Measurements from ENCODE around the gene FARS2. TPM values are rescaled to one million over a fixed set of nuclear protein-coding genes. Genes with fewer than 3 reads are reported as not detected.

The FARS2 gene
- polyA plus RNA-seq, 3 donors, result 12.2 to 21.6 (median 17.7) TPM

DNA sequence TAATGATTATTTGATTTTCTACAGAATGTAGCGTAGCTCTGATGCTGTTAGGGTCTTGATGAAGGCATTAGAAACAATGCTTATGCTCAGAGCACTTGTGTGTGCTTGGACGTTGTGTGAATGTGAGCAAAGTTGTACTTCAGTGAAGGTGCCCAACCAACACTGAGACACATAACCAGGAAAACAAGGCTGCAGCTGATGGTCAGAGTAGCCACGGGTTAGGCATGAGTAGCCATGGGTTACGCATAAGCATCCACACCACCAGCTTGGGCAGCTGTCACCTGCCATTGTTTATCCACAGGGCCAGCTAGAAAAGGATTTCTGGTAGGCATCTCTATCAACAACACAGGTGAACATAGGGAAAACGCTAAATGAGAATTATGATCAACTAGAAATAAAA, 418.8 kb downstream of the FARS2 start:
- Histone ChIP-seq H3K4me1 (ENCODE audit: control insufficient read depth in 1 of 2, insufficient read depth in 2 of 2, low read length in 2 of 2) (peaks cover 33 to 48% of the 10 kb centered on the region in 2 donors), H4K20me1 (ENCODE audit: insufficient read depth, low read length) (no peaks in the 10 kb centered on the region), H3K36me3 (replicated peaks in 1 of 2; ENCODE audit: control insufficient read depth in 1 of 2, insufficient read depth in 2 of 2, low read length in 2 of 2) (no peaks in the 10 kb centered on the region), H3K9ac (ENCODE audit: insufficient read depth, low read length, poor library complexity, severe bottlenecking) (no peak overlapping the region), H3K27me3 (ENCODE audit: control insufficient read depth in 2 of 2, insufficient read depth in 2 of 2, low read length in 2 of 2) (no peaks in the 10 kb centered on the region), H3K4me3 (replicated peaks in 1 of 3; ENCODE audit: low read depth in 2 of 3, low read length in 3 of 3) (peak overlapping the region in 1 of 3 experiments; percentile 17), H3K79me2 (ENCODE audit: insufficient read depth, low read length) (no peaks in the 10 kb centered on the region), H3K27ac (ENCODE audit: low read depth in 1 of 2, low read length in 2 of 2) (peak overlapping the region in 1 of 2 donors; percentile 74), H3K4me2 (replicated peaks; ENCODE audit: extremely low read depth, low read length, poor library complexity, severe bottlenecking) (peak overlapping the region; percentile 29), H3K9me3 (replicated peaks in 1 of 2; ENCODE audit: control insufficient read depth in 1 of 2, insufficient read depth in 1 of 2, low read length in 2 of 2) (no peaks in the 10 kb centered on the region), H2AFZ (ENCODE audit: insufficient read depth, low read depth, low read length, poor library complexity, severe bottlenecking) (peak overlapping the region; percentile 18)
- intact Hi-C loops (cut with micrococcal nuclease), result no loop called here
- no peak for DNase-seq
- H3K27ac Mint-ChIP-seq, result peak overlapping the region; percentile 44 to 86 (median 68)
- peaks cover 0 to 7% (median 5%) of the 10 kb centered on the region in 7 donors for H3K9me3 Mint-ChIP-seq
- H3K4me1 Mint-ChIP-seq, result peaks cover 47% of the 10 kb centered on the region
- WGBS (ENCODE audit: insufficient coverage), result 100% methylated on average over 2 of the region's 5 CpGs
- no peaks in the 10 kb centered on the region for H3K27me3 Mint-ChIP-seq (ENCODE audit: low read depth in 3 of 3)
- TF ChIP-seq, protein P1, sequence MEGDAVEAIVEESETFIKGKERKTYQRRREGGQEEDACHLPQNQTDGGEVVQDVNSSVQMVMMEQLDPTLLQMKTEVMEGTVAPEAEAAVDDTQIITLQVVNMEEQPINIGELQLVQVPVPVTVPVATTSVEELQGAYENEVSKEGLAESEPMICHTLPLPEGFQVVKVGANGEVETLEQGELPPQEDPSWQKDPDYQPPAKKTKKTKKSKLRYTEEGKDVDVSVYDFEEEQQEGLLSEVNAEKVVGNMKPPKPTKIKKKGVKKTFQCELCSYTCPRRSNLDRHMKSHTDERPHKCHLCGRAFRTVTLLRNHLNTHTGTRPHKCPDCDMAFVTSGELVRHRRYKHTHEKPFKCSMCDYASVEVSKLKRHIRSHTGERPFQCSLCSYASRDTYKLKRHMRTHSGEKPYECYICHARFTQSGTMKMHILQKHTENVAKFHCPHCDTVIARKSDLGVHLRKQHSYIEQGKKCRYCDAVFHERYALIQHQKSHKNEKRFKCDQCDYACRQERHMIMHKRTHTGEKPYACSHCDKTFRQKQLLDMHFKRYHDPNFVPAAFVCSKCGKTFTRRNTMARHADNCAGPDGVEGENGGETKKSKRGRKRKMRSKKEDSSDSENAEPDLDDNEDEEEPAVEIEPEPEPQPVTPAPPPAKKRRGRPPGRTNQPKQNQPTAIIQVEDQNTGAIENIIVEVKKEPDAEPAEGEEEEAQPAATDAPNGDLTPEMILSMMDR (IDR thresholded peaks at IDR 0.05), result no peak
- H3K36me3 Mint-ChIP-seq, result peaks cover 0 to 9% of the 10 kb centered on the region in 2 donors
- H3K4me3 Mint-ChIP-seq, result no peak overlapping the region

DNA sequence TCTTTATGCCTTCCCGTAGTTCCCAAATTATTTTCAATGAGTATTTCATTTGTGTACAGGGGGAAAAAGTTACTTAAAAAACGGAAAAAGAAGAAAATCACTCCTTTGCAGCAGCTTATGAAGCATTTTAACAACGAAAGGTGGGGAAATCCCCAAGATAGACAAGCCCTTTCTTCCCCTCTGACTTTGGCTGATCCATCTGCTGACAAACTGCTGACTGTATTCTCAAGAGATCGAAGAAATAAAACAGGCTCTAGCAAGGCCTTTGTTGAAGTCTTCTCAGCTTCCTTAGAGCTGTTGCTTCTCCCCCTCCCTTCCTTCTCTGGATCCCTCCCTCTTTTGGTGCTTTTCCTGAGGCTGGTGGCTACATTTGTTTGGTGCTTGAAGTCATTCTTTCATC, 420.2 kb downstream of the FARS2 start:
- Histone ChIP-seq H4K20me1 (ENCODE audit: insufficient read depth, low read length) (no peaks in the 10 kb centered on the region), H3K27ac (ENCODE audit: low read depth in 1 of 2, low read length in 2 of 2) (peak overlapping the region in 1 of 2 donors; percentile 74), H3K79me2 (ENCODE audit: insufficient read depth, low read length) (no peaks in the 10 kb centered on the region), H2AFZ (ENCODE audit: insufficient read depth, low read depth, low read length, poor library complexity, severe bottlenecking) (no peak overlapping the region), H3K36me3 (replicated peaks in 1 of 2; ENCODE audit: control insufficient read depth in 1 of 2, insufficient read depth in 2 of 2, low read length in 2 of 2) (no peaks in the 10 kb centered on the region), H3K9me3 (replicated peaks in 1 of 2; ENCODE audit: control insufficient read depth in 1 of 2, insufficient read depth in 1 of 2, low read length in 2 of 2) (no peaks in the 10 kb centered on the region), H3K4me1 (ENCODE audit: control insufficient read depth in 1 of 2, insufficient read depth in 2 of 2, low read length in 2 of 2) (peaks cover 31 to 43% of the 10 kb centered on the region in 2 donors), H3K4me2 (replicated peaks; ENCODE audit: extremely low read depth, low read length, poor library complexity, severe bottlenecking) (no peak overlapping the region), H3K4me3 (replicated peaks in 1 of 3; ENCODE audit: low read depth in 2 of 3, low read length in 3 of 3) (no peak overlapping the region), H3K9ac (ENCODE audit: insufficient read depth, low read length, poor library complexity, severe bottlenecking) (no peak overlapping the region), H3K27me3 (ENCODE audit: control insufficient read depth in 2 of 2, insufficient read depth in 2 of 2, low read length in 2 of 2) (no peaks in the 10 kb centered on the region)
- 70% methylated on average over 2 of the region's 4 CpGs for WGBS (ENCODE audit: insufficient coverage)
- Mint-ChIP-seq H3K27me3 (ENCODE audit: low read depth in 3 of 3) (no peaks in the 10 kb centered on the region), H3K4me1 (peaks cover 44% of the 10 kb centered on the region), H3K27ac (peak overlapping the region in 6 of 7 donors; percentile 27 to 83 (median 60)), H3K36me3 (peaks cover 0 to 9% of the 10 kb centered on the region in 2 donors), H3K4me3 (no peak overlapping the region), H3K9me3 (peaks cover 0 to 7% (median 5%) of the 10 kb centered on the region in 7 donors)
- intact Hi-C loops (cut with micrococcal nuclease), result no loop called here
- DNase-seq, result peak in 1 of 3 donors; percentile 28
- TF ChIP-seq, protein P1 (IDR thresholded peaks at IDR 0.05), result no peak

Measured in CD14-positive monocyte (primary cell).